ENCODE data around the gene SS18L1. TPM values are rescaled to one million over a fixed set of nuclear protein-coding genes. Genes with fewer than 3 reads are reported as not detected.

SS18L1 gene
- total RNA-seq, 1 experiment from 2014 or later: 28.1 TPM

- no peak overlapping the region for H3K9ac ChIP-seq (ENCODE audit: low read length)
- no peaks in the 10 kb centered on the region for H3K4me1 ChIP-seq (ENCODE audit: control insufficient read depth in 1 of 2, insufficient read depth in 2 of 2, low read length in 2 of 2)
- H3K79me2 ChIP-seq (ENCODE audit: insufficient read depth, low read length): no peaks in the 10 kb centered on the region
- peaks cover 13% of the 10 kb centered on the region; the same call in 1 of the 2 replicates for H3K27me3 ChIP-seq (ENCODE audit: insufficient read depth, low read length)
- no peaks in the 10 kb centered on the region for H4K20me1 ChIP-seq (ENCODE audit: insufficient read depth)
- CTCF ChIA-PET: no interaction called here
- H3K4me2 ChIP-seq (ENCODE audit: low read length): no peak overlapping the region
- RAD21 ChIA-PET (ENCODE audit: low non-redundant PET in 1 of 2, low total read pairs in 2 of 2, uncharacterized antibody in 2 of 2, unreplicated experiment in 2 of 2): no interaction called here
- no TSS peak for BruUV-seq (replicated peaks)
- DNase-seq (ENCODE audit: low read depth, low spot score) (no peak), ATAC-seq (no peak)
- H3K9me2 ChIP-seq (ENCODE audit: insufficient read depth): no peaks in the 10 kb centered on the region
- no peak overlapping the region for H2AFZ ChIP-seq (ENCODE audit: low read depth, low read length, poor library complexity, severe bottlenecking)
- intact Hi-C loops (cut with micrococcal nuclease): no loop called here
- POLR2A ChIA-PET: no interaction called here
- H3K27ac ChIP-seq (ENCODE audit: low read depth, low read length): no peak overlapping the region
- TF ChIP-seq TCF7L2 (IDR thresholded peaks at IDR 0.05; ENCODE audit: borderline replicate concordance, extremely low read depth, insufficient read depth, insufficient read length) (no peak), ELF1 (IDR thresholded peaks at IDR 0.05; ENCODE audit: borderline replicate concordance, low read depth) (no peak), SP1 (IDR thresholded peaks at IDR 0.05; ENCODE audit: low read depth) (no peak), EGR1 (IDR thresholded peaks at IDR 0.05; ENCODE audit: low read depth) (no peak), CEBPB (IDR thresholded peaks at IDR 0.05; ENCODE audit: low read depth) (no peak), JUND (IDR thresholded peaks at IDR 0.05) (no peak), CTCF (IDR thresholded peaks at IDR 0.05 in 2 of 3, conservative IDR thresholded peaks at IDR 0.05 in 1 of 3; ENCODE audit: borderline replicate concordance in 1 of 3, insufficient read depth in 1 of 3, low read depth in 2 of 3, low read length in 2 of 3) (no peak)
- TF ChIP-seq, protein P1, sequence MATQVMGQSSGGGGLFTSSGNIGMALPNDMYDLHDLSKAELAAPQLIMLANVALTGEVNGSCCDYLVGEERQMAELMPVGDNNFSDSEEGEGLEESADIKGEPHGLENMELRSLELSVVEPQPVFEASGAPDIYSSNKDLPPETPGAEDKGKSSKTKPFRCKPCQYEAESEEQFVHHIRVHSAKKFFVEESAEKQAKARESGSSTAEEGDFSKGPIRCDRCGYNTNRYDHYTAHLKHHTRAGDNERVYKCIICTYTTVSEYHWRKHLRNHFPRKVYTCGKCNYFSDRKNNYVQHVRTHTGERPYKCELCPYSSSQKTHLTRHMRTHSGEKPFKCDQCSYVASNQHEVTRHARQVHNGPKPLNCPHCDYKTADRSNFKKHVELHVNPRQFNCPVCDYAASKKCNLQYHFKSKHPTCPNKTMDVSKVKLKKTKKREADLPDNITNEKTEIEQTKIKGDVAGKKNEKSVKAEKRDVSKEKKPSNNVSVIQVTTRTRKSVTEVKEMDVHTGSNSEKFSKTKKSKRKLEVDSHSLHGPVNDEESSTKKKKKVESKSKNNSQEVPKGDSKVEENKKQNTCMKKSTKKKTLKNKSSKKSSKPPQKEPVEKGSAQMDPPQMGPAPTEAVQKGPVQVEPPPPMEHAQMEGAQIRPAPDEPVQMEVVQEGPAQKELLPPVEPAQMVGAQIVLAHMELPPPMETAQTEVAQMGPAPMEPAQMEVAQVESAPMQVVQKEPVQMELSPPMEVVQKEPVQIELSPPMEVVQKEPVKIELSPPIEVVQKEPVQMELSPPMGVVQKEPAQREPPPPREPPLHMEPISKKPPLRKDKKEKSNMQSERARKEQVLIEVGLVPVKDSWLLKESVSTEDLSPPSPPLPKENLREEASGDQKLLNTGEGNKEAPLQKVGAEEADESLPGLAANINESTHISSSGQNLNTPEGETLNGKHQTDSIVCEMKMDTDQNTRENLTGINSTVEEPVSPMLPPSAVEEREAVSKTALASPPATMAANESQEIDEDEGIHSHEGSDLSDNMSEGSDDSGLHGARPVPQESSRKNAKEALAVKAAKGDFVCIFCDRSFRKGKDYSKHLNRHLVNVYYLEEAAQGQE (IDR thresholded peaks at IDR 0.05; ENCODE audit: low read depth): no peak
- no peak overlapping the region for H3K4me3 ChIP-seq (replicated peaks in 1 of 2; ENCODE audit: low read depth in 1 of 2, low read length in 2 of 2)
- H3K9me3 ChIP-seq (ENCODE audit: control insufficient read depth in 1 of 2, insufficient read depth in 1 of 2, low read depth in 1 of 2, low read length in 2 of 2): no peaks in the 10 kb centered on the region
- H3K36me3 ChIP-seq (ENCODE audit: control insufficient read depth in 1 of 2, insufficient read depth in 2 of 2, low read length in 2 of 2): no peaks in the 10 kb centered on the region
Observed at GRCh38 chr20:62219101-62219991, 75.8 kb downstream of the SS18L1 start.

All from HCT116 (cell line).